ENCODE results near the gene S100A16. TPM values are rescaled to one million over a fixed set of nuclear protein-coding genes. Genes with fewer than 3 reads are reported as not detected.
A peak's percentile ranks its signal among the peaks of the same experiment; 100 is the strongest.

Gene S100A16
- total RNA-seq, result 38.8 TPM
- long read RNA-seq, transcript S100A16-204 (3 exons, 1,118 nt), result major isoform, 20 of 34 reads
- long read RNA-seq, transcript S100A16-203 (3 exons, 956 nt), result minor isoform, 13 of 34 reads
- long read RNA-seq, partial matches to known transcripts, result 1 of 34 reads
- long read RNA-seq, other reads (novel, unspliced or antisense), result 0 of 34 reads

DNA sequence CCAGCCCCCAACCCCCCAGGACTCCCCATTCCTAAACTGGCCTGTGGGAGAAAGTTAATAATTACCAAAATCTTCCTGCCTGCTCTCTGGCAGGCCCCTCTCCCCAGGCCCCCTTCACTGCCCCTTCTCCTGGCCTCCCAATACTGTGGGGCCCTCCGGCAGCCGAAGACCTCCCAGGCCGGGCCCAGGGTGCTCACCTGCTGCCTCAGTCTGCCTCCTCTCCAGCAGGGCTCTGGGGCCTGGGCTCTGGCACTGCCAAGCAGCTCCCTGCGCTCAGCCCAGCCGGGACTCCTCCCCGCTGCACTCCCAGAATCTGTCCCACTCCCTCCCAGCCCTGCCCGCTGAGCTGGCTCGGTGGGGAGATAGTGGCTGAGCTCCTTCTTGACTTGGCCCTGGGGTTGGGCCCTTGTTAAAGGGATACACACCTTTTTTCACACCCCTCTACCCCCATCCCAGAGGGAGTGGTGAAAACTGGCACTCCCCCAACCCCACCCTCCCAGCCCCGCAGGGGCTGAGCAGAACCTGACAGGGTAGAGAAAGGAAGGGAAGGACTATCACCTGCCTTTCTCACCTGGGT, at the start of gene S100A16:
S100A16 (minus strand) TSS at position 383 of the 577 bp plus-strand sequence. CDS start 4,986 bp downstream, outside the sequence.
- peaks cover 67% of the 10 kb centered on the region for H3K4me1 ChIP-seq
- H3K9me3 ChIP-seq (replicated peaks), result no peaks in the 10 kb centered on the region
- intact Hi-C loops (cut with micrococcal nuclease), result no loop called here
- H3K36me3 ChIP-seq, result peaks cover 4% of the 10 kb centered on the region
- peak within 1 kb of the TSS; percentile 87 for H3K27ac ChIP-seq (replicated peaks)
- no peak for TF ChIP-seq CTCF (IDR thresholded peaks at IDR 0.05; ENCODE audit: borderline replicate concordance)
- peak; percentile 78 for DNase-seq
- H3K4me3 ChIP-seq, result peak within 1 kb of the TSS; percentile 74
- no peaks in the 10 kb centered on the region for H3K27me3 ChIP-seq (ENCODE audit: low read depth)

GRCh38 chr1:153662269-153662668, 49.3 kb upstream of the S100A16 start:
- Histone ChIP-seq H3K36me3 (peaks cover 73% of the 10 kb centered on the region), H3K9me3 (replicated peaks) (no peaks in the 10 kb centered on the region), H3K27me3 (ENCODE audit: low read depth) (no peaks in the 10 kb centered on the region), H3K4me1 (peaks cover 23% of the 10 kb centered on the region), H3K27ac (replicated peaks) (no peak overlapping the region), H3K4me3 (no peak overlapping the region)
- TF ChIP-seq CTCF (IDR thresholded peaks at IDR 0.05; ENCODE audit: borderline replicate concordance), result no peak
- DNase-seq, result no peak
- intact Hi-C loops (cut with micrococcal nuclease), result no loop called here

DNA sequence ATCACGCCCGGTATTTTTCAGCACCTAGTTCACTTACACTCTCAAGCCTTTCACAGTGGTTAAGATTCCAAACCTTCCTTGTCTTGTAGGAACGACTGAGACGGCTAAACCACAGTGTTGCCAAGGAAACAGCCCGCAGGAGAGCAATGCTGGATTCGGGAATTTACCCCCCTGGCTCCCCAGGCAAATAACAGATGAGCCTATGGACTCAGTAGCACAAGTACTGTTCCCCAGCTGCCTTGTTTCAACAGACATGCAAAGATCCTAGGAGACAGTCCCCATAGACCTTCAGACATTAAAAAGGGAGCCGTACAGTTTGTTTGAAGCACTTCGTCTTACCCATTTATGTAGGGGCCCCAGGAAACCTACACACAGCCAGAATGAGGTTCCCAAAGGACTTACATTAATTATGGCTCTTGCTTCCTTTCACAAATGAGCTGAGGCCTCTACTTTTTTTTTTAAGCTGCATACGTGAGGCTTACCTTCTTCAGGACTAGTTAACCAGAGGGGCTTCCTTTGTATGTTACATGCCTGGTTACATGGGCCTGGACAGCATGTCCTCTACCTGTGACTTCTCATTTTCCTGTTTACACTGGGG, 48.3 kb upstream of the S100A16 start:
- peaks cover 23% of the 10 kb centered on the region for H3K4me1 ChIP-seq

DNA sequence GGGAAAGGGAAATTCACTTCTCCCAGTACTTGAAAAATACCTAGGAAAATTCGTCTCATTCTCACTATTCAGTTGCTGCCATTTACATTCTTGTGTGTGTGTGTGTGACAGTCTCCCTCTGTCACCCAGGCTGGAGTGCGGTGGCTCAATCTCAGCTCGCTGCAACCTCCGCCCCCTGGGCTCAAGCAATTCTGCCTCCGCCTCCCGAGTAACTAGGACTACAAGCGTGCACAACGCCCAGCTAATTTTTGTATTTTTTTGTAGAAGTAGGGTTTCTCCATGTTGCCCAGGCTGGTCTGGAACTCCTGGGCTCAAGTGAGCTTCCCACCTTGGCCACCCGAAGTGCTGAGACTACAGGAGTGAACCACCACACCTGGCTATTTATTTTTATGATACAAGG, 46.7 kb upstream of the S100A16 start:
- Histone ChIP-seq H3K27ac (replicated peaks) (peak overlapping the region; percentile 98), H3K36me3 (peaks cover 47% of the 10 kb centered on the region)
- intact Hi-C loops (cut with micrococcal nuclease), result no loop called here

More for the DNA sequence above, 48.3 kb upstream of the S100A16 start:
- TF ChIP-seq CTCF (IDR thresholded peaks at IDR 0.05; ENCODE audit: borderline replicate concordance), result no peak
- H3K27ac ChIP-seq (replicated peaks), result no peak overlapping the region
- intact Hi-C loops (cut with micrococcal nuclease), result no loop called here
- no peaks in the 10 kb centered on the region for H3K27me3 ChIP-seq (ENCODE audit: low read depth)
- DNase-seq, result no peak
- H3K9me3 ChIP-seq (replicated peaks), result no peaks in the 10 kb centered on the region
- H3K4me3 ChIP-seq, result no peak overlapping the region
- peaks cover 63% of the 10 kb centered on the region for H3K36me3 ChIP-seq

GRCh38 chr1:153659175-153659534, 46.2 kb upstream of the S100A16 start:
- peak overlapping the region; percentile 98 for H3K27ac ChIP-seq (replicated peaks)
- no peak for DNase-seq
- no peaks in the 10 kb centered on the region for H3K9me3 ChIP-seq (replicated peaks)
- no peaks in the 10 kb centered on the region for H3K27me3 ChIP-seq (ENCODE audit: low read depth)
- H3K4me3 ChIP-seq, result peak overlapping the region; percentile 92
- intact Hi-C loops (cut with micrococcal nuclease), result no loop called here
- TF ChIP-seq CTCF (IDR thresholded peaks at IDR 0.05; ENCODE audit: borderline replicate concordance), result no peak
- peaks cover 42% of the 10 kb centered on the region for H3K36me3 ChIP-seq
- peaks cover 23% of the 10 kb centered on the region for H3K4me1 ChIP-seq

More for the DNA sequence above, 46.7 kb upstream of the S100A16 start:
- H3K4me3 ChIP-seq, result peak overlapping the region; percentile 92
- no peaks in the 10 kb centered on the region for H3K27me3 ChIP-seq (ENCODE audit: low read depth)
- DNase-seq, result no peak
- peaks cover 23% of the 10 kb centered on the region for H3K4me1 ChIP-seq
- TF ChIP-seq CTCF (IDR thresholded peaks at IDR 0.05; ENCODE audit: borderline replicate concordance), result no peak
- no peaks in the 10 kb centered on the region for H3K9me3 ChIP-seq (replicated peaks)

All from left ventricle myocardium inferior (tissue), 1 donor.